SKM-1 treated with dmso at 0.1 percent for 144 hours (cell line): ENCODE measurements around the gene THUMPD2.
"Not testable (repeated sequence)": the region's sequence is repeated elsewhere in the genome, so short reads cannot be mapped to it uniquely, and the experiment has no call there.

Source experiments
- DNase-seq: peaks from one replicate; lab custom pipeline; 2025; ENCODE audit not compliant: unreplicated experiment; lab: John Stamatoyannopoulos, UW

THUMPD2 gene, protein sequence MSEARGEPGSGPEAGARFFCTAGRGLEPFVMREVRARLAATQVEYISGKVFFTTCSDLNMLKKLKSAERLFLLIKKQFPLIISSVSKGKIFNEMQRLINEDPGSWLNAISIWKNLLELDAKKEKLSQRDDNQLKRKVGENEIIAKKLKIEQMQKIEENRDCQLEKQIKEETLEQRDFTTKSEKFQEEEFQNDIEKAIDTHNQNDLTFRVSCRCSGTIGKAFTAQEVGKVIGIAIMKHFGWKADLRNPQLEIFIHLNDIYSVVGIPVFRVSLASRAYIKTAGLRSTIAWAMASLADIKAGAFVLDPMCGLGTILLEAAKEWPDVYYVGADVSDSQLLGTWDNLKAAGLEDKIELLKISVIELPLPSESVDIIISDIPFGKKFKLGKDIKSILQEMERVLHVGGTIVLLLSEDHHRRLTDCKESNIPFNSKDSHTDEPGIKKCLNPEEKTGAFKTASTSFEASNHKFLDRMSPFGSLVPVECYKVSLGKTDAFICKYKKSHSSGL

DNA sequence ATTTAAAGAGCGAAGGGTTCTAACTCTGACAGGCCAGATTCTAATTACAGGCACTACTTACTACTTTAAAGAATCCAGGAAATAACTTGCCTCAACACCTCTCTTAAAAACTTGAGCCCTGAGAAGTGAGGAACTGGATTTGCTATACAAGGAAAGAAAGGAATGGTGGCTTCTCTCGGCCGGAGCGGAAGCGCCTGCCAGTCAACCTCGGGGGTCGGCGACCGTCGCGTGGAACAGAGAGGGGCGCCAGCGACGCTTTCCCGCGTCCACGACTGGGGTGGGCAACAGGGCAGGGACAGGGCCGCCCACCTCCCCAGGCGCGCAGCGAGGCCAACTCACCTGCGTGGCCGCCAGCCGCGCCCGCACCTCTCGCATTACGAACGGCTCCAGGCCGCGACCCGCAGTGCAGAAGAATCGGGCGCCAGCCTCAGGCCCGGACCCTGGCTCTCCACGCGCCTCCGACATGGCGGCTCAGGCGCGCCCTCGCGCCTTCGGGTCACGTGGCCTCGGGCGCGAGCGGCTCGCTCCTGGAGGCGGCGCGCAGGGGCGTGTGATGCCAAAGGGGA lies at the start of gene THUMPD2:
Gene THUMPD2 (minus strand): TSS at position 484 of the 566 bp plus-strand sequence. CDS start 19 bp downstream, at position 465.
- peak; percentile 59 for DNase-seq

DNA sequence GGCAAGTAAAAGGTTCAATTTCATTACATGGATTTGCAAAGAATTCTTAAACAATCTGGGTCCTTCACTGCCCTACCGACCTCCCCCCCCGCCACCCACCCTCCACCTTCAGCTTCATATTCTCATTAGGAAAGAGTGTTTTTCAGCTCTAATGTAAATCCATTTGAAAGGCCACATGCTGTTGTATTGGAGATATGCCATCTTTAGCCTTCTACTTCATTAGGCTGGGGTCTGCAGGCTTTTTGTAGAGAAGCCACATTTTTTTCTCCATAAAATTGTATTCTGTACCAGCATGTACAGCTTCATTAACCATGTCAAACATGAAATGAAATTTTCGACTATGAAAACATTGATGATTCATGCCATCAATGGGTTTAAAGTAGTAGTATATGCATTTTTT lies 42.8 kb upstream of the THUMPD2 start:
- DNase-seq = no peak

DNA sequence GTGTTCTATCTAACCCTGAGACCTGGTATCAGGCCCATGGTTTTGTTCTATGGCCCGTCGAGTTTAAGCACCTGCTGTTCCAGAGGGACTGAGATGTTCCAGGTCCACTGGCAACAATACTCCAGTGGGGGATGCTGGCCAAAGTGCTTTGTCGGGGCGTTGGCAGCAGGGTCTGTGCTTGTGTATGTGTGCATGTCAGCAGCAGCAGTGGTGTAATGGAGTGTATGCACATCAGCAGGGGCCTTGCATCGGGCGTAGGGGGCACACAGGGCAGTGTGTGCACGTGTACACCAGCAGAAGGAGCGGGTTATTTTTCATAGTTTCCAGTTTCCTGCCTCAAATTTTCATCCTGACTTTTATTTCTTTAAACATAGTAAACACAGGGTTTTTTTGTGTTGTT lies 37.8 kb upstream of the THUMPD2 start:
- DNase-seq = no peak

DNA sequence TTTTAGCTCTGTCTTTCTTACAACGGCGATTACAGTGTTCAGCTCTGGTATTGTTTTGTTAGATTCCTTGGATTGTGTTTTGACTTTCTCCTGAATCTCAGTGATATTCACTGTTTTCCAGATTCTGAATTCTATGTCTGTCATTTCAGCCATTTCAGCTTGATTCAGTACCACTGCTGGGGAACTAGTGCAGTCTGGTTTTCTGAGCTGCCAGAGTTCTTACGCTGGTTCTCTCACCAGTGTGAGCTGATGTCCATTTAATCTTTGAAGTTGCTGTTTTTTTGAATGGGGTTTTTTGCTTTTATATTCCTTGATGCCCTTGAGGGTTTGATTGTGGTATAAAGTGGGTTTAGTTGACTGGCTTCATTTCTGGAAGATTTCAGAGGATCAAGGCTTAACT lies 37.4 kb upstream of the THUMPD2 start:
- DNase-seq = no peak

DNA sequence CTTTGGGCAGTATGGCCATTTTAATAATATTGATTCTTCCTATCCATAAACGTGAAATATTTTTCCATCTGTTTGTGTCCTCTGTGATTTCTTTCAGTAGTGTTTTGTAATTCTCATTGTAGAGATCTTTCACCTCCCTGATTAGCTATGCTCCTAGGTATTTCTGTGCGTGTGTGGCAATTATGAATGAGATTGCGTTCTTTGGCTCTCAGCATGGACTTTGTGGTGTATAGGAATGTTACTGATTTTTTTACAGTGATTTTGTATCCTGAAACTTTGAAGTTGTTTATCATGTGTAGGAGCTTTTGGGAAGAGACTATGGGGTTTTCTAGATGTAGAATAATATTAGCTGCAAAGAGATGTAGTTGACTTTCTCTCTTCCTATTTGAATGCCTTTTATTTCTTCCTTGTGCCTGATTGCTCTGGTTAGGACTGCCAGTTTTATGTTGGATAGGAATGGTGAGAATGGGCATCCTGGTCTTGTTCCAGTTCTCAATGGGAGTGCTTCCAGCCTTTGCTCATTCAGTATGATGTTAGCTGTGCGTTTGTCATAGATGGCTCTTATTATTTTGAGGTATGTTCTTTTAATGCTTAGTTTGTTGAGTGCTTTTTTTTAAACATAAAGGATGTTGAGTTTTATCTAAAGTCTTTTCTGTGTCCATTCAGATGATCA lies 27.0 kb upstream of the THUMPD2 start:
- DNase-seq = no peak

DNA sequence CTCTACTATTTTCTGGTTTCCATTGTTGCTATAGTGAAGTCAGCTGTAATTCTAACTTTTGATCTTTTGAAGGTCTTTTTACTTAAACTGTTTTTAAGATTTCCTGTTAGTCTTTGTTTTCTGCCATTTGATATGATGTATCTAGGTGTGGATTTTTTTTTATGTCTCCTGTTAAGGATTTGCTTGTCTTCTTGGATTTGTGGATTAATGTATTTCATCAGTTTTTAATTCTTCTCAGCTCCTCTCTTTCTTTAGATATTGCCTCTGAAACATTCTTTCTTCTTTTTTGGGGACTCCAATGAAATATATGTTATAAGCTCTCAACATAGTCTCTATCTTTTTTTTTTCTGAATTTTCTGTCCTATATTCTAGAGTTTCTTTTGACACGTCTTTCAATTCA lies 24.8 kb upstream of the THUMPD2 start:
- no peak for DNase-seq

DNA sequence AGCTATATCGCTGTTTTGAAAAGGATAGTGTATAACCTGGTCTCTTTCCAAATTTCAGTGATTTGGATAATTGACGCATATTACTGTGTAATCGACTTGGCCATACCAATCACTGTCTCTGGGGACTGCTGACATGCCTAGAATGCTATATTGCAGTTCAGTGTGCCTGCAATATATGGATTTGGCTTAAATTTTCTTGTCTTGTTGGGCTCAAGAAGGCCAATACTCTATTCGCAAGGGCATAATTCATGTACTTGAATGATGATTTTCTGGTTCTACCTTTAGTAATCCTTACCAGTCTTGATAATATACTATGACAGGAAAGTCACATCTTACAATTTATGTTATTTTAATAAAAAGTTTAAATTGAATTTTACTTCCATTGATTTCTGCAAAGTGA lies 21.7 kb upstream of the THUMPD2 start:
- no peak for DNase-seq

DNA sequence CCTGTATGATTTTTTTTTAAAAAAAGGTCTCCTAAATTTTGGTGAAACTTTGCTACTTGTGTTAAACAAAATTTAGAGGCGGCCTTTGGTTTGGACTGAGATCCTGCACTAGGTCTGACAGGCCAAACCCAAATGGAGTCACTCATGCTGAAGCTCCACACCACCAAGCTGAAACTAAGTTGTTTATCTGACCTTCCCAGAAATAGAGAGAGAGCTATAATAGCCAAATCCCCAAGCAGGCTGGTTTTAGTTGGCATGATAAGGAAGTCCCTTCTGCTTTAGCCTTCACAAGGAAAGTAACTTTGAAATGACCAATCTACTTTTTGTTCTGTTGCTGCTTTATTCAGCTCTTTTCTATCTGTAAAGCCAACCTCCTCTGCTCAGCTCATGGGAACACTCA lies 17.1 kb upstream of the THUMPD2 start:
- DNase-seq = no peak

DNA sequence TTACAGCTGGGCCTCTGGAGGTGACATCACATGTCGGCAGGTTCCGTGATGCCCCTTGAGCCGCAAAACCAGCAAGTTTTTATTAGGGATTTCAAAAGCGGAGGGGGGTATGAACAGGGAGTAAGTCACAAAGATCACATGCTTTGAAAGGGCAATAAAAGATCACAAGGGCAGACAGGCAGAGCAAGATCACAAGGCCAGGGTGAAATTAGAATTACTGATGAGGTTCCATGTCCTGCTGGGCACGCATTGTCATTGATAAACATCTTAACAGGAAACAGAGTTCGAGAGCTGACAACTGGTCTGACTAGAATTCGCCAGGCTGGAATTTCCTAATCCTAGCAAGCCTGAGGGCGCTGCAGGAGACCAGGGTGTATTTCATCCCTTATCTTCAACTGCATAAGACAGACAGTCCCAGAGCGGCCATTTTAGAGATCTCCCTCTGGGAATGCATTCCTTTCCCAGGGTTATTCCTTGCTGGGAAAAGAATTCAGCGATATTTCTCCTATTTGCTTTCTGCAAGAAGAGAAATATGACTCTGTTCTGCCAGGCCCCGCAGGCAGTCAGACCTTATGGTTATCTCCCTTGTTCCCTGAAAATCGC lies 11.3 kb upstream of the THUMPD2 start:
- not testable (repeated sequence) for DNase-seq

DNA sequence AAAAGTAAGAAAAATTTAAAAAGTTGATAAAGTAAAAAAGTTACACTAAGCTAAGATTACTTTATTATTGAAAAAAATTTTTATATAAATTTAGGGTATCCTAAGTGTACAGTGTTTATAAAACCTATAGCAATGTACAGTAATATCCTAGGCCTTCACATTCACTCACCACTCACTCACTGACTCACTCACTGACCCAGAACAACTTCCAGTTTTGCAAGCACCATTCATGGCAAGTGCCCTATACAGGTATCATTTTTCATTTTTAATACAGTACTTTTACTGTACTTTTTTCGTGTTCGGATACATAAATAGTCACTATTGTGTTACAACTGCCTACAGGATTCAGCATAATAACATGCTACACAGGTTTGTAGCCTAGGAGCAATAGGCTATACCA lies 8.9 kb upstream of the THUMPD2 start:
- DNase-seq = no peak

DNA sequence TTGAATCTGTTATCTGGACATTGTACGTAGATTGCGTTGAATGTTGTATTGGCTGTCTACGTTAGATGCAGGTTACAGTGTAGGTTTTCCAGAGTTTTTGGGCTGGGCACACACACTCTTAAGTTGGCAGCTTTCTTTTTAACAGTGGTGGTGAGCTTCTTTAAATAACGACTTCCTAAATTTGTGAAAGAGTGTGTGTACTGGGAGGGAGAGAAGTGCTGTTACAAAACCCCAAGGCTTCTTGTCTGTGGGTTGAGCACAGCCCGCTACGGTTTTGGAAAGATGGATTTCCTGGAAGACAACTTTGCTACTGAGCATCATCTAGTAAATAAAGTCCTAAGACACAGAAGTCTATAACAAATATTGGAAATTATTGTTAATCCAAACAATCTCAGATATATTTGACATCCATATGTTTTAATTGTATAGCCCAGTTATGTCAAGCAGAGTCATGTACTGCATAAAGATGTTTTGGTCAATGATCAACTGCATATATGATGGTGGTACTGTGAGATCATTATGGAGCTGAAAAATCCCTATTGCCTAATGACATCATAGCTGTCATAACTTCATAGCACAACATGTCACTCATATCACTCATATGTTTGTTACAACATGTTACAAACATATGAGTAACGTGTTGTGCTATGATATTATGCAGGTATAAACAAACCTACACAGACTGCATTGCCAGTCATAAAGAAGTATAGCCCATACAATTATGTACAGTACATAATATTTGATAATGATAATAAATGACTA lies 7.9 kb upstream of the THUMPD2 start:
- DNase-seq = peak; percentile 58

DNA sequence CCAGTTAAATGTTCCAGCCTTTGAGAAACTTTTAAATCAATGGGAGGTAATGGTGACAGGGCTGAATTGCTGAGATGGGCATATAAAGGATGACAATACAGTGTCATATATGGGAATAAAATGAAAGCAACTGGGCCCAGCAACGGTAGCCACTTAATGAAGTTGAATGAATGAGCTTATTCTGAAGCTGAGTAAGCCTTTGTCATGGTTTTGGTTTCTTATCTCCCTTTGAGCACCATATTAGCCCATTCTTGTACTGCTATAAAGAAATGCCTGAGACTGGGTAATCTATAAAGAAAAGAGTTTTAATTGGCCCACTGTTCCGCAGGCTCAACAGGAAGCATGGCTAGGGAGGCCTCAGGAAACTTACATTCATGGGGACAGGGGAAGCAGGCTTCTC lies 3.5 kb upstream of the THUMPD2 start:
- no peak for DNase-seq

DNA sequence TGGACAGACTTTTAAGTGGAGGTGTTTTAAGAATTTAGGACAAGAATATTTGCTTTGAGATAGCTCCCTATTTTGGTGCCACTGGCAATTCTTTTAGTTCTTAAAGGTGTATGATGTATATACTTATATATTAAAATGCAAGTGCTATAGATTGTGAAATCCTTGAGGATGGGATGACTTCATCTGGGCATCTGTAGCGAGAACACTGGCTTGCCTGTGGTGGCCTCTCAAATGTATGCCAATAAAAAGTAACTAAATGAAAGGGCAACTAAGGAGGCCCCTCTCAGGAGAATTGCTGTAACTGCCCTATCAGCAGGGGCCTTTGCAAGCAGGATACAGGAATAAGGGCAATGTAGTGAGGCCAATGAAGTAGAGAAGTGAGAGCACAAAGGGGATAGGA lies 2.6 kb upstream of the THUMPD2 start:
- no peak for DNase-seq

DNA sequence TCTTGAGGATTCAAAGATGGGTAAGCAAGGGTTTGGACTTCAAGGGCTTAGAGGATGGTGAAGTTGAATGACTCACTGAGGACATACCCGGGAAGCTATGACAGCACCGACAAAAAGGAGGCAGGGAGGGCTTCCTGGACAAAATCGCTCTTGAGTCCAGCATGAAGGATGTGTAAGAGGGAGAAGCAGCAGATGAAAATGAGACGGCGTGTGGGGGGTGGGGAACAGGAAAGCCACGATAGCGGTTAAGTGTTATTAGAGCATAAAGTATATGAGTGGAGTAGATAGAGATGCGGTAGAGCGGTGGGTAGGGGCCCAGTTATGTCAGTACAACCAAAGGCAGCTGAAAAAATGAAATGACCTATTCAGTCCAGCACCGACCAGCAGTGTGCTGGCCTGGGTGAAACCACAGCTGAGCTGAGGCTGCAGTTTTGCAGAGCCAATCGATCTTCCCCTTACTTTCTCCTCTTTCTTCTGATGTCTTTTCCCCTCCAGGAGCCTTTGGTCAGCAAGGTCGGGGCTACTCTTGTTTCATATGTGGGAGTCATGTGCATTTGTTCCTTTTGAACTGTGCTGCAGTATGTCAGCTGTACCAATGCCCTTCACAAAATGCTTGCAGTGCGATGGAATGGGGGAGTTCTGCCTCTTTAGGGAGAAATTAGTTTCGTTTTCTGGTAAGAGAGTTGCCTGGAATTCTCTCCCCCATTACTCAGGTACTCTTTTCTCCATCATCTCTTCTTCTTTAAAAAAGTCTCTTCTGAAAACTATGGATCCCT lies 2.0 kb upstream of the THUMPD2 start:
- peak; percentile 8 for DNase-seq

DNA sequence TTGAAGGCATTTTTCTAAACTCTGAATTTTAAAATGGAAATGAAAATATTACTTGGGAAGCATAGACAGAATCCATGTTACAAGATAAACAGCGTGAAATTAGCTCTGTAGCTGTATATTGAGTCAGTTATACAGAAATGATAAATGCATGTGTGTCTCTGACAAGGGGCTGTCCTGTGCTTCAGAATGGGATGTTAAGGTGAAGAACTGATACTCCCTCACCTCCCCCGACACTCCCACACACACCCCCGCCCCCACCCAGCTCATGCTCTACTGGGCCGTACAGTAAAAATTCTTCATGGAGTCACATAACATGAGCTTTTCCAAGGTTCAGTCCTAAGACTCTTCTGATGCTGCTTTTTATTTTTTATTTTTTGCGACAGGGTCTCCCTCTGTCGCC lies 869 bp upstream of the THUMPD2 start:
- DNase-seq = no peak

DNA sequence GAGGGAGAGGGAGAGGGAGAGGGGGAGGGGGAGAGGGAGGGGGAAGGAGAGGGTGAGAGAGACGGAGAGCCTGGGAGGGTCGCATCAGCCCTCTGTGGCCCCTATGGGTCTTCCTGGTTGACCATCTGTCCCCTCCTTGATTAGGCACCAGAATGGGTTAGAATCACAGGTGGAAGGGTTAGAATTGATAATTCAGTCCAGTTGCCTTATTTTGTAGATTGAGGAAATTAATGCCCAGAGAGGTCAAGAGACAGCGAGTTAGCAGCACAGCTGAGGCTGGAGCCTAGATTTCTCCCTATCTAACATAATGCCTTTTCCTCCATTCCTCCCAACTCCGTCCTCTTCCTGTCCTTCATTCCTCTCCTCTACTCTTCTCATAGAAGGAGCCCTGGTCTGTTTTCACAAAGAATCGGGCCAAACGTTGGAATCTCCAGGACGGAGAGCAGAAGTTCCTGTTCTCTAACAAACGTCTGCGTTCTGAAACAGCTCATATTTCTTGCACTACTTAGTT lies 338 bp upstream of the THUMPD2 start:
- DNase-seq = no peak

DNA sequence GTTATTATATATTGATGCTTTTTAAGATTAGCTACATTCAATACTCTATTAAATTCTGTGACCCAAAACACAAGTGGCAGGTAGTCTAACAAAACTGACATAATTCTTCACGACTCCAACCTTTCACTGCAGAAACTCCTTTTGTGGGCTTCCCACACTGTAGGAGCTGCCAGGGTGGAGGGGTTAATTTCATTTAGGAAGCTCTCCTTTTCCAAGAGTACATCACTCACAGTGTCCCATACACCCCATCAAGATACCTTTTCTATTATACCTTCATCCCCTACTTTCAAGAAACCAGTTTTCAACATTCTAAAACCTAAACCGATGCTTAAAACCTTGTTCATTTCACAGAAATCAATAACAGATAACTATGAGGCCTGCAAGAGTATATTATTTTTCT lies 825 bp downstream of the THUMPD2 start:
- DNase-seq = no peak

DNA sequence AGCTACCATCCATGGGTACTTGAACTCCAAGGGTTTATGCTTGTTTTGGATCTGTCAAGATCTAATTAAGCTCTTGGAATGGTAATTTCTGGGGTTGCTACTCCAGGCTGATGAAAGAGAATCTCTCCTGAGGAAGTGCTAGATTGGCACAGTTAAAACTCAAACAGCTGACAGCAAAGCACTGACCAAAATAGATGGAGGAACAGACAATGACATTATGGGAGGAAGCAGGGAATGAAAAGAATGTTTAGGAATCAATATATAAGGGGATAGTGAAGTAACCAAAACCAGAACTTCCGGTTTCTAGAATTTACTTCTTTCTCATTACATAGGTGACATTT lies 6.3 kb downstream of the THUMPD2 start:
- DNase-seq = no peak

DNA sequence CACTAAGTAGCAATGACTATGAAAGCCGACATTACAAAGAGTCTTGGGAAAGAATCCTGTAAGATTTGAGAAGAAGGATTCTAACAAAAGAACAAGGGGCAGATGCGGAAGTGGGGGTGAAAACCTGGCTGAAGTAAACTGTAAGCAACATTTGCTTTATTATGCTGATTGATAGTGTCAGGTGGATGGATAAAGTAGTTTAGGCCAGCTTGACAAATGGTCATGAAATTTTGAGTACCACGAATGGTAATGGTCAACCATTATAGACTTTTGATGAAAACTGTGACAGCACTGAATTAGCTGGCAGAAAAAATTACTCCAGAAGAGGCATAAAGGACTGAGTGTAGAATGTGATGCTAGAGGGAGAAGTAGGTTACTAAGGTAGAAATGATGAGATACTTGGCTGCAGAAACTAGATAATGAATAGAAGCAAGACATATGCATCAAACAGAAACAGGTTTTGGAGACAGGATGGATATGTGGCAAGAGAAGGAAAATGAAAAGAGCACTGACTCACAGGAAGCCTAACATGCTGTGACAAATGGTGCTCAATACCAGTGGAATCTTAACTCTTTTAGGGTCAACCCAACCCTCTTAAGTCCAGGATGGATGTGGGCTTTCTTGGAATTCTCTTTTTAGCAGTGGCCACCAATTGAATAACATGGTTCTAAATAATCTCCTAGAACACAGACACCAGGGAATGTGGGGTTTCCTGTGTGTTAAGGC lies 6.8 kb downstream of the THUMPD2 start:
- no peak for DNase-seq
